PC-3 (cell line): Measurements from ENCODE around the gene NUP153. TPM values are rescaled to one million over a fixed set of nuclear protein-coding genes. Genes with fewer than 3 reads are reported as not detected.

Experiments used
- ATAC-seq: fragments of 200-7000 bp; cut with Tn5 transposase; 2 replicates; pipeline ENCODE4 v1.9.1; 2020; ENCODE audit warnings: mild to moderate bottlenecking, moderate library complexity
- BruUV-seq: library from RNA; stranded (reverse); fragments of 400-500 nt; replicated peaks from 2 replicates; lab custom pipeline; 2021; lab: Mats Ljungman, UMichigan
- CTCF ChIA-PET: fragments of 300-600 bp; sonication (Branson Sonifier 250); formaldehyde crosslinking; loops from one replicate; lab custom pipeline; 2022; ENCODE audit warnings: antibody characterized with exemption; lab: Charles Lee
- POLR2A ChIA-PET: fragments of 300-600 bp; sonication (Branson Sonifier 250); formaldehyde crosslinking; loops from one replicate; lab custom pipeline; 2022; ENCODE audit warnings: antibody characterized with exemption; ENCODE audit not compliant: unreplicated experiment; lab: Charles Lee
- DNase-seq: peaks from one replicate; pipeline ENCODE4 v3.0.0-alpha.2; 2015
- H2AFZ ChIP-seq: fragments of 300-600 bp; sonication (generic); 2 replicates; pipeline ENCODE4 v1.6.0; 2016; ENCODE audit warnings: antibody characterized with exemption, low read length
- H3F3A ChIP-seq: fragments of 300-600 bp; sonication (generic); one replicate; pipeline ENCODE4 v1.6.0; 2017; ENCODE audit warnings: antibody characterized with exemption, low read length, control low read depth, mild to moderate bottlenecking; ENCODE audit not compliant: unreplicated experiment
- H3K27ac ChIP-seq: fragments of 300-600 bp; sonication (generic); 2 replicates; pipeline ENCODE4 v1.5.1; 2016; ENCODE audit warnings: mild to moderate bottlenecking, low read length
- H3K27me3 ChIP-seq: fragments of 300-600 bp; sonication (generic); 2 replicates; pipeline ENCODE4 v1.6.1; 2016; ENCODE audit warnings: low read length, mixed read lengths
- H3K36me3 ChIP-seq: fragments of 300-600 bp; sonication (generic); 2 replicates; pipeline ENCODE4 v1.6.1; 2016; ENCODE audit warnings: low read depth, mixed run types, low read length, mixed read lengths
- H3K4me1 ChIP-seq: fragments of 300-600 bp; sonication (generic); 2 replicates; pipeline ENCODE4 v1.5.1; 2016; ENCODE audit warnings: low read length; ENCODE audit not compliant: insufficient read depth
- H3K4me2 ChIP-seq: fragments of 300-600 bp; sonication (generic); 2 replicates; pipeline ENCODE4 v1.6.0; 2016; ENCODE audit warnings: low read length
- H3K4me3 ChIP-seq: fragments of 300-600 bp; sonication (generic); 2 replicates; pipeline ENCODE4 v1.5.1; 2016; ENCODE audit warnings: mild to moderate bottlenecking, low read length, mixed read lengths
- H3K79me2 ChIP-seq: fragments of 300-600 bp; sonication (generic); 2 replicates; pipeline ENCODE4 v1.6.1; 2017; ENCODE audit warnings: low read length, mixed read lengths
- H3K9ac ChIP-seq: fragments of 300-600 bp; sonication (generic); 2 replicates; pipeline ENCODE4 v1.6.0; 2016; ENCODE audit warnings: mild to moderate bottlenecking, low read length
- H3K9me2 ChIP-seq: fragments of 300-600 bp; sonication (generic); replicated peaks from 2 replicates; pipeline ENCODE4 v1.6.1; 2016; ENCODE audit warnings: mixed run types, low read length, mixed read lengths
- H3K9me3 ChIP-seq: fragments of 300-600 bp; sonication (generic); 2 replicates; pipeline ENCODE4 v1.6.1; 2016; ENCODE audit warnings: low read length, mixed read lengths
- H4K20me1 ChIP-seq: fragments of 300-600 bp; sonication (generic); 2 replicates; pipeline ENCODE4 v1.6.1; 2016; ENCODE audit warnings: low read length, mixed read lengths
- EZH2 ChIP-seq: fragments of 300-600 bp; sonication (generic); IDR thresholded peaks from one replicate; pipeline ENCODE4 v1.6.1; 2017; ENCODE audit warnings: antibody characterized with exemption, mild to moderate bottlenecking, low read length; ENCODE audit not compliant: unreplicated experiment
- EZH2phosphoT487 ChIP-seq: fragments of 300-600 bp; sonication (generic); IDR thresholded peaks from 2 replicates; pipeline ENCODE4 v1.6.1; 2018; ENCODE audit warnings: mild to moderate bottlenecking, antibody characterized with exemption, low read length, borderline replicate concordance
- intact Hi-C: fragments of 100-400 bp; cut with micrococcal nuclease; formaldehyde crosslinking; loops from 2 replicates; pipeline ENCODE4 v1.9.0; 2023
- total RNA-seq: library from RNA; depleted of rRNA; stranded (reverse); fragments of >200 nt; gene quantifications from 2 replicates; pipeline ENCODE4 v1.2.3, GENCODE V29; 2014
- TF ChIP-seq, protein P1 (sequence below): fragments of 300-600 bp; sonication (generic); conservative IDR thresholded peaks from 2 replicates; pipeline ENCODE4 v1.5.1; 2017; ENCODE audit warnings: antibody characterized with exemption, low read depth, mild to moderate bottlenecking, low read length

Gene NUP153
- total RNA-seq, 1 experiment from 2014 or later: 48.3 TPM

DNA sequence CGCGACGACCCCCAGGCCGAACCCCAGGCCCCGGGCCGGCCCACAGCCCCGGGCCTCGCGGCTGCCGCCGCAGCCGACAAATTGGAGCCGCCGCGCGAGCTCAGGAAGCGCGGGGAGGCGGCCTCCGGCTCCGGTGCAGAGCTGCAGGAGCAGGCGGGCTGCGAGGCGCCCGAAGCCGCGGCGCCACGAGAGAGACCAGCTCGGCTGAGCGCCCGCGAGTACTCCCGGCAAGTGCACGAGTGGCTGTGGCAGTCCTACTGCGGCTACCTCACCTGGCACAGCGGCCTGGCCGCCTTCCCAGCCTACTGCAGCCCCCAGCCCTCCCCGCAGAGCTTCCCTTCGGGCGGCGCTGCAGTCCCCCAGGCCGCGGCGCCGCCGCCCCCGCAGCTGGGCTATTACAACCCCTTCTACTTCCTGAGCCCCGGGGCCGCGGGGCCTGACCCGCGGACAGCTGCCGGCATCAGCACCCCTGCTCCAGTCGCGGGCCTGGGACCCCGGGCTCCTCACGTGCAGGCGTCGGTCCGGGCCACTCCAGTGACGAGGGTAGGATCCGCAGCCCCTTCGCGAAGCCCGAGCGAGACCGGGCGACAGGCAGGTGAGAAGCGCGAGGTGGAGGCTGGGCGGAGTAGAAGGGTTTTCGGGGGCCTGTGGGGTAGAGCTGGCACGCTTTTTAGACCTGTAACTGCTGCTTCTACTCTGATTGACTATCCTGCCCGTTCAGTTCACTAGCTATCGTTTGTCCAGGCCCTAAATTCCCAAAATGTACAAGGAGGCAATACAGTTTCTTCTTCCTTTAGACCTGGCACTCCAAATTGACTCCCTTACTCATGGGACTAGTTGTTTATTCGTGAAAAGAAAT, 106.0 kb downstream of the NUP153 start:
- Histone ChIP-seq H3K4me3 (peak overlapping the region; percentile 71), H2AFZ (peak overlapping the region; percentile 79), H3K79me2 (peaks cover 14% of the 10 kb centered on the region), H4K20me1 (no peaks in the 10 kb centered on the region), H3K4me2 (peak overlapping the region; percentile 93), H3K27ac (no peak overlapping the region), H3K27me3 (no peaks in the 10 kb centered on the region), H3K9me3 (no peaks in the 10 kb centered on the region), H3F3A (no peaks in the 10 kb centered on the region), H3K9me2 (no peaks in the 10 kb centered on the region), H3K9ac (peak overlapping the region; percentile 71), H3K4me1 (peaks cover 9% of the 10 kb centered on the region; the same call in 1 of the 2 replicates), H3K36me3 (no peaks in the 10 kb centered on the region)
- ChIA-PET CTCF (interaction anchor here (0.6 to 1.6 kb wide), 3 partner anchors 11 to 208 kb away, joined by 7 to 23 read pairs (median 12); no protein-coding TSS in a partner anchor), POLR2A (interaction anchor here (0.6 kb wide), 2 partner anchors 10 to 15 kb away, joined by 3 to 6 read pairs; no protein-coding TSS in a partner anchor)
- BruUV-seq: no TSS peak
- intact Hi-C loops: loop anchor here (1.0 to 5.0 kb wide), 2 partner anchors 105 to 202 kb away; no protein-coding TSS in a partner anchor
- ATAC-seq (peak; percentile 51), DNase-seq (peak; percentile 35)
- TF ChIP-seq, protein P1, sequence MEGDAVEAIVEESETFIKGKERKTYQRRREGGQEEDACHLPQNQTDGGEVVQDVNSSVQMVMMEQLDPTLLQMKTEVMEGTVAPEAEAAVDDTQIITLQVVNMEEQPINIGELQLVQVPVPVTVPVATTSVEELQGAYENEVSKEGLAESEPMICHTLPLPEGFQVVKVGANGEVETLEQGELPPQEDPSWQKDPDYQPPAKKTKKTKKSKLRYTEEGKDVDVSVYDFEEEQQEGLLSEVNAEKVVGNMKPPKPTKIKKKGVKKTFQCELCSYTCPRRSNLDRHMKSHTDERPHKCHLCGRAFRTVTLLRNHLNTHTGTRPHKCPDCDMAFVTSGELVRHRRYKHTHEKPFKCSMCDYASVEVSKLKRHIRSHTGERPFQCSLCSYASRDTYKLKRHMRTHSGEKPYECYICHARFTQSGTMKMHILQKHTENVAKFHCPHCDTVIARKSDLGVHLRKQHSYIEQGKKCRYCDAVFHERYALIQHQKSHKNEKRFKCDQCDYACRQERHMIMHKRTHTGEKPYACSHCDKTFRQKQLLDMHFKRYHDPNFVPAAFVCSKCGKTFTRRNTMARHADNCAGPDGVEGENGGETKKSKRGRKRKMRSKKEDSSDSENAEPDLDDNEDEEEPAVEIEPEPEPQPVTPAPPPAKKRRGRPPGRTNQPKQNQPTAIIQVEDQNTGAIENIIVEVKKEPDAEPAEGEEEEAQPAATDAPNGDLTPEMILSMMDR: no peak
- TF ChIP-seq EZH2phosphoT487 (no peak), EZH2 (no peak)

DNA sequence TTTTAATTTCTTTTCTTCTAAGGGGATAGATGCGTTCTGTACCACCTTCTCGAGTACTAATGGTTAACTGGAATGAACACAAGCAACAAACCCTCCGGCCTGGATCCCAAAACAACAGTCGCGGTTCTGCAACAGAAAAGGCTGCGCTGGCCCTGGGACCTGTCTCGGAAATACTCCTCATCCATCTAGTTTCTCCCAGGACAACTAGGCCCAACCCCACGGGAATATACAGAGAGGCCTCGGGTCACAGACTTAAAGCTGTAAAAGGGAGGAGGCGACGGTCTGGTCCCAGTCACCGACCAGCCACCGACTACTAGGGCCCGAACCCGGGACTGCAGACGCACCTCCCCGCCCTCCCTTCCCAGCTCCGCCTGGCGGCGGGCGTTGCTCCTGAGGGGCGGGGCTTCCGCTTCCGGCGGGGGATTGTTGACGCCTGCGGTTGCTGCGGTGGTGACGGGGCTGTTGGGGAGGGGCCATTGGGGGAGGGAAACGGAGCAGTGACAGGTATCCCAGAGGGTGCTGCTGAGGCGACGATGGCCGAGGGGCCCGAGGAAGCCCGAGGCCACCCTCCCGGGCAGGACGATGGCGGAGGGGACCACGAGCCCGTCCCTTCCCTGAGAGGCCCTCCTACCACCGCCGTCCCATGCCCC, 106.7 kb downstream of the NUP153 start, which contains the start of gene FAM8A1:
Gene FAM8A1, plus strand, starts transcription at position 426 of the 650 bp plus-strand sequence. Its CDS starts 108 bp downstream, at position 534.
- Histone ChIP-seq H3K4me2 (peak within 1 kb of the TSS; percentile 93), H3K4me3 (peak within 1 kb of the TSS; percentile 71), H3F3A (no peaks in the 10 kb centered on the region), H3K79me2 (peaks cover 14% of the 10 kb centered on the region), H3K9me3 (no peaks in the 10 kb centered on the region), H4K20me1 (no peaks in the 10 kb centered on the region), H3K36me3 (no peaks in the 10 kb centered on the region), H3K27me3 (no peaks in the 10 kb centered on the region), H3K9me2 (no peaks in the 10 kb centered on the region), H3K9ac (peak within 1 kb of the TSS; percentile 71), H3K27ac (no peak within 1 kb of the TSS), H3K4me1 (peaks cover 9% of the 10 kb centered on the region; the same call in 1 of the 2 replicates), H2AFZ (peak within 1 kb of the TSS; percentile 79)
- ChIA-PET CTCF (interaction anchor here (0.6 to 1.6 kb wide), 3 partner anchors 11 to 209 kb away, joined by 7 to 23 read pairs (median 12); no protein-coding TSS in a partner anchor), POLR2A (interaction anchor here (0.6 to 0.7 kb wide), 4 partner anchors 11 to 855 kb away, joined by 3 to 21 read pairs (median 8); no protein-coding TSS in a partner anchor)
- peak; percentile 88 for ATAC-seq
- TF ChIP-seq, protein P1: 0 out of 2 replicates have a peak, but pooled peaks have one; percentile 19
- no peak for TF ChIP-seq EZH2
- intact Hi-C loops: loop anchor here (1.0 to 5.0 kb wide), 2 partner anchors 105 to 202 kb away; no protein-coding TSS in a partner anchor
- BruUV-seq: TSS peak; percentile 96
- peak; percentile 94 for DNase-seq
